ENCODE results near the gene WDR27. TPM values are rescaled to one million over a fixed set of nuclear protein-coding genes. Genes with fewer than 3 reads are reported as not detected.

WDR27 gene
- polyA plus RNA-seq, 1 experiment: 28.7 TPM

- POLR2A ChIA-PET: no interaction called here
- CTCF ChIA-PET: interaction anchor here (2.0 kb wide), 1 partner anchor 14 kb away, joined by 5 read pairs; no protein-coding TSS in a partner anchor
- H3K4me3 ChIP-seq (ENCODE audit: low read depth, low read length): no peak overlapping the region
- H3K27me3 ChIP-seq (ENCODE audit: control insufficient read depth, insufficient read depth, low read length): no peaks in the 10 kb centered on the region
- no peak for DNase-seq (ENCODE audit: low read depth)
- H3K36me3 ChIP-seq (ENCODE audit: control insufficient read depth, insufficient read depth, low read length): peaks cover 11% of the 10 kb centered on the region
- TF ChIP-seq, protein P1, sequence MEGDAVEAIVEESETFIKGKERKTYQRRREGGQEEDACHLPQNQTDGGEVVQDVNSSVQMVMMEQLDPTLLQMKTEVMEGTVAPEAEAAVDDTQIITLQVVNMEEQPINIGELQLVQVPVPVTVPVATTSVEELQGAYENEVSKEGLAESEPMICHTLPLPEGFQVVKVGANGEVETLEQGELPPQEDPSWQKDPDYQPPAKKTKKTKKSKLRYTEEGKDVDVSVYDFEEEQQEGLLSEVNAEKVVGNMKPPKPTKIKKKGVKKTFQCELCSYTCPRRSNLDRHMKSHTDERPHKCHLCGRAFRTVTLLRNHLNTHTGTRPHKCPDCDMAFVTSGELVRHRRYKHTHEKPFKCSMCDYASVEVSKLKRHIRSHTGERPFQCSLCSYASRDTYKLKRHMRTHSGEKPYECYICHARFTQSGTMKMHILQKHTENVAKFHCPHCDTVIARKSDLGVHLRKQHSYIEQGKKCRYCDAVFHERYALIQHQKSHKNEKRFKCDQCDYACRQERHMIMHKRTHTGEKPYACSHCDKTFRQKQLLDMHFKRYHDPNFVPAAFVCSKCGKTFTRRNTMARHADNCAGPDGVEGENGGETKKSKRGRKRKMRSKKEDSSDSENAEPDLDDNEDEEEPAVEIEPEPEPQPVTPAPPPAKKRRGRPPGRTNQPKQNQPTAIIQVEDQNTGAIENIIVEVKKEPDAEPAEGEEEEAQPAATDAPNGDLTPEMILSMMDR (IDR thresholded peaks at IDR 0.05; ENCODE audit: insufficient read depth, low read depth, low read length): no peak
These were observed 34.1 kb downstream of the WDR27 start for GRCh38 chr6:169667716-169668115.

DNA sequence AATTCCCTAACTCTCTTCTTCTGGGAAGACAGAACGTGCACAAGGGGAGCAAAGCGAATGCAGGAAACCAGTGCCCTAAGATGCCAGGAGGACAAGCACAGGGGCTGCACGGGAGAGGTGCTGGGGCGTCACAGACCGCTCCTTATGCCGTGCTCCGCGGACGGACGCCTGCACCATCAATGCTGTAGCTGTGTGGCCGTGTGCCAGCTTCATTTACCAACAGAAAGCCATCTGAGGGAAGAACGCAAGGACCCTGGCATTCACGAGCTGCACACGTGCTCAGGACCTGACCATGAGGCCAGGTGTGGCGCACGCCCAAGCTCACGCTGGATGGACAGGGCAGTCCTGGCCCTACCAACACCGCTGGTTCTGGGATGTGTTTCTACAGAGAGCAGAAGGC is 35.4 kb downstream of the WDR27 start:
- CTCF ChIA-PET: interaction anchor here (2.0 kb wide), 1 partner anchor 13 kb away, joined by 5 read pairs; no protein-coding TSS in a partner anchor
- no peak for DNase-seq (ENCODE audit: low read depth)
- H3K36me3 ChIP-seq (ENCODE audit: control insufficient read depth, insufficient read depth, low read length): peaks cover 11% of the 10 kb centered on the region
- TF ChIP-seq, protein P1 (IDR thresholded peaks at IDR 0.05; ENCODE audit: insufficient read depth, low read depth, low read length): no peak
- H3K27me3 ChIP-seq (ENCODE audit: control insufficient read depth, insufficient read depth, low read length): no peaks in the 10 kb centered on the region
- no peak overlapping the region for H3K4me3 ChIP-seq (ENCODE audit: low read depth, low read length)
- POLR2A ChIA-PET: no interaction called here

GRCh38 chr6:169665289-169665688 is 36.5 kb downstream of the WDR27 start:
- TF ChIP-seq, protein P1 (IDR thresholded peaks at IDR 0.05; ENCODE audit: insufficient read depth, low read depth, low read length): no peak
- ChIA-PET POLR2A (no interaction called here), CTCF (no interaction called here)
- Histone ChIP-seq H3K27me3 (ENCODE audit: control insufficient read depth, insufficient read depth, low read length) (no peaks in the 10 kb centered on the region), H3K36me3 (ENCODE audit: control insufficient read depth, insufficient read depth, low read length) (peaks cover 11% of the 10 kb centered on the region), H3K4me3 (ENCODE audit: low read depth, low read length) (no peak overlapping the region)
- no peak for DNase-seq (ENCODE audit: low read depth)

DNA sequence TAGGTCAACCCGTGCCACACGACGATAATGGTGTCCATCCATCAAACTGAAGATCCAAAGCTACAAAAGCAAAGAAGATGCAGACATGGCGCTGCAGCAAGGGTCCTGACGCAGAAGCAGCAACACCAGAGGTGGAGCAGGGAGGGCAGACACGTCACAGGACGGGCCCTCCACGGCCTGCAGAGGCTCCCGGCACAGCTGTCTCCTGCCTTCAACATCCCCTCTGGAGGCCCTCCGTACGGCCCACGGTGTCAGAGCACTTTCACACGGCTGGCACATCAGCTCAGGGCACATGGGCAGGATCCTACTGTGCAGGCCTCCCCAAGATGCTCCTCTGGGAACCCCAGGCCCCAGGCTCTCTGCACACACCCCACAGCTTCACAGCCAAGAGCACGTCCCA is 37.6 kb downstream of the WDR27 start:
- CTCF ChIA-PET: no interaction called here
- no peak for DNase-seq (ENCODE audit: low read depth)
- TF ChIP-seq, protein P1 (IDR thresholded peaks at IDR 0.05; ENCODE audit: insufficient read depth, low read depth, low read length): no peak
- Histone ChIP-seq H3K4me3 (ENCODE audit: low read depth, low read length) (no peak overlapping the region), H3K36me3 (ENCODE audit: control insufficient read depth, insufficient read depth, low read length) (peaks cover 12% of the 10 kb centered on the region), H3K27me3 (ENCODE audit: control insufficient read depth, insufficient read depth, low read length) (no peaks in the 10 kb centered on the region)
- POLR2A ChIA-PET: no interaction called here

DNA sequence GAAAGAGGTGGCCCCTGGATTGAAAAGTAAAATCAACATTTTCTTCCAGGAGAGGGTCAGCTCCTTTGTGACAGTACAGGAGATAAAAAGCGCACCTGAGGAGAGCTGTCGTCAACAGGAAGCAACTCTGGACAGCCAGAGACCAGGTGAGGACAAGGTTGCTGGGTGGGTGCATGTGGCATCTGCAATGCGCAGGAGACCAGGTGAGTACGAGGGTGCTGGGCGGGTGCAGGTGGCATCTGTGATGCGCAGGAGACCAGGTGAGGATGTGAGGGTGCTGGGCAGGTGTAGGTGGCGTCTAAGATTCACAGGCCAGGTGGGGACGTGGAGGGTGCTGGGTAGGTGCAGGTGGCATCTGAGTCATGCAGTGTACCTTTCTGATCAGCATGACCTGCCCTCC is 38.4 kb downstream of the WDR27 start:
- POLR2A ChIA-PET: no interaction called here
- no peak for DNase-seq (ENCODE audit: low read depth)
- TF ChIP-seq, protein P1 (IDR thresholded peaks at IDR 0.05; ENCODE audit: insufficient read depth, low read depth, low read length): no peak
- CTCF ChIA-PET: no interaction called here
- Histone ChIP-seq H3K4me3 (ENCODE audit: low read depth, low read length) (no peak overlapping the region), H3K27me3 (ENCODE audit: control insufficient read depth, insufficient read depth, low read length) (no peaks in the 10 kb centered on the region), H3K36me3 (ENCODE audit: control insufficient read depth, insufficient read depth, low read length) (peaks cover 12% of the 10 kb centered on the region)
